ENCODE results near the gene STN1. TPM values are rescaled to one million over a fixed set of nuclear protein-coding genes. Genes with fewer than 3 reads are reported as not detected.

Gene STN1
- total RNA-seq, 1 experiment from 2014 or later, result 74.7 TPM

DNA sequence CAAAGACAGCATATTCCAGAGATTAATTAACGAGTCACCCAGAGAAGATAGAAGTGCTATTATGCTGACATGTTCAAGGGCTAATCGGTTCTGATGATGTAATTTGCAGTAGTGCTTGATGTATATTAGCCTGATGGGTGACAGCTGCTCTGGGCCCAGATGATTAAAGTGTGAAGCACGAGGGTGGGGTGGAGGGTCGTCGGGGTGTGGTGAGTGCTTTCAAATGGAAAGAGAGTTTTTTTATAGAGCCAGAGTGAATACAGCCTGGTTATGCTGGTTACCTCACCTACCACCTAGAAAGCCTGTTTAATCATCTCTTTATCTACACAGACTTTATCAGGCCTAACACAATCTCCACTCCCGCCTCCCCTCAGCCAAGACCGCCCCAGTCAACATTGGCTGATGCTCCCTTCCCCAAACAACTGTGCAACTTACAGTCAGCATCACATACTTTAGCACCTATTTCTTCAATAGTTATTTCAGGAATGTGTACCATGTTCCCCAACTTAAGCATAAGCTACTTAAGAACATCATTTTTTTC, 11.5 kb upstream of the STN1 start:
- RAD21 ChIA-PET (ENCODE audit: low non-redundant PET in 1 of 2, low total read pairs in 2 of 2, uncharacterized antibody in 2 of 2, unreplicated experiment in 2 of 2), result no interaction called here
- H3K27ac ChIP-seq (ENCODE audit: low read depth, low read length), result no peak overlapping the region
- no peaks in the 10 kb centered on the region for H3K27me3 ChIP-seq (ENCODE audit: insufficient read depth, low read length)
- intact Hi-C loops (cut with micrococcal nuclease), result no loop called here
- DNase-seq (ENCODE audit: low read depth, low spot score) (no peak), ATAC-seq (no peak)
- H3K79me2 ChIP-seq (ENCODE audit: insufficient read depth, low read length), result no peaks in the 10 kb centered on the region
- CTCF ChIA-PET, result no interaction called here
- H2AFZ ChIP-seq (ENCODE audit: low read depth, low read length, poor library complexity, severe bottlenecking), result no peak overlapping the region
- H4K20me1 ChIP-seq (ENCODE audit: insufficient read depth), result no peaks in the 10 kb centered on the region
- H3K4me3 ChIP-seq (replicated peaks in 1 of 2; ENCODE audit: low read depth in 1 of 2, low read length in 2 of 2), result no peak overlapping the region
- no peak overlapping the region for H3K4me2 ChIP-seq (ENCODE audit: low read length)
- POLR2A ChIA-PET, result interaction anchor here (1.0 kb wide), 1 partner anchor 8 kb away, joined by 3 read pairs; no protein-coding TSS in a partner anchor
- TF ChIP-seq POLR2AphosphoS5 (IDR thresholded peaks at IDR 0.05; ENCODE audit: low read depth, low read length), result no peak
- no peak for TF ChIP-seq CEBPB (IDR thresholded peaks at IDR 0.05; ENCODE audit: low read depth)
- TF ChIP-seq YY1 (IDR thresholded peaks at IDR 0.05; ENCODE audit: extremely low read depth, insufficient replicate concordance, low read depth, low read length), result no peak
- no peak for TF ChIP-seq EZH2 (IDR thresholded peaks at IDR 0.05)
- TF ChIP-seq ATF3 (IDR thresholded peaks at IDR 0.05), result peak; percentile 20; the same call in 1 of the 2 replicates
- TF ChIP-seq SIN3A (IDR thresholded peaks at IDR 0.05; ENCODE audit: low read depth), result no peak
- no peaks in the 10 kb centered on the region for H3K9me2 ChIP-seq (ENCODE audit: insufficient read depth)
- H3K9ac ChIP-seq (ENCODE audit: low read length), result no peak overlapping the region
- BruUV-seq (replicated peaks), result no TSS peak
- H3K9me3 ChIP-seq (ENCODE audit: control insufficient read depth in 1 of 2, insufficient read depth in 1 of 2, low read depth in 1 of 2, low read length in 2 of 2), result no peaks in the 10 kb centered on the region
- no peaks in the 10 kb centered on the region for H3K36me3 ChIP-seq (ENCODE audit: control insufficient read depth in 1 of 2, insufficient read depth in 2 of 2, low read length in 2 of 2)
- 0 out of 4 replicates have a peak, but pooled peaks cover 0 to 6% of the 10 kb centered on the region in 2 experiments for H3K4me1 ChIP-seq (ENCODE audit: control insufficient read depth in 1 of 2, insufficient read depth in 2 of 2, low read length in 2 of 2)

DNA sequence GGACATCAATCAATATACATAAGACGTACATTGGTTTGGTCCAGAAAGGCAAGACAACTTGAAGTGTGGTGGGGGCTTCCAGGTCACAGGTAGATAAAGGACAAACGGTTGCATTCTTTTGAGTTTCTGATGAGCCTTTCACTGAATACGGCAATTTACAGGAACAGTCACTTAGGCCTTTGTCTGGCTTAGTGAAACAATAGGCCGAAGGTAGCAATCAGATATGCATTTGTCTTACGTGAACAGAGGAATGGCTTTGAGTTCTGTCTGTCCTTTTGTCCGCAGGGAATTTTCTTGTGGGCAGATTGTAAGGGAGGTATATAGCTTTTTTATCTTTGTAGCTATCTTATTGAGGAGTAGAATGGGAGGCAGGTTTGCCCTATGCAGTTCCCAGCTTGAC, 10.8 kb upstream of the STN1 start:
- no peak for TF ChIP-seq ZFX (IDR thresholded peaks at IDR 0.05)
- no peak for TF ChIP-seq POLR2A (IDR thresholded peaks at IDR 0.05; ENCODE audit: borderline replicate concordance, extremely low read depth, insufficient read depth, insufficient read length)
- TF ChIP-seq ZNF274 (IDR thresholded peaks at IDR 0.05; ENCODE audit: low read depth, low read length), result no peak
- TF ChIP-seq ATF3 (IDR thresholded peaks at IDR 0.05), result no peak
- no peak for TF ChIP-seq EGR1 (IDR thresholded peaks at IDR 0.05; ENCODE audit: low read depth)
- TF ChIP-seq JUND (IDR thresholded peaks at IDR 0.05), result no peak
- TF ChIP-seq RAD21 (IDR thresholded peaks at IDR 0.05; ENCODE audit: low read depth), result no peak
- no peak for TF ChIP-seq EZH2phosphoT487 (IDR thresholded peaks at IDR 0.05; ENCODE audit: borderline replicate concordance)
- no peak for TF ChIP-seq ZBTB33 (IDR thresholded peaks at IDR 0.05; ENCODE audit: extremely low read depth, insufficient replicate concordance, low read length)
- Histone ChIP-seq H3K4me2 (ENCODE audit: low read length) (no peak overlapping the region), H4K20me1 (ENCODE audit: insufficient read depth) (no peaks in the 10 kb centered on the region), H3K27me3 (ENCODE audit: insufficient read depth, low read length) (no peaks in the 10 kb centered on the region), H3K36me3 (ENCODE audit: control insufficient read depth in 1 of 2, insufficient read depth in 2 of 2, low read length in 2 of 2) (no peaks in the 10 kb centered on the region), H3K4me1 (ENCODE audit: control insufficient read depth in 1 of 2, insufficient read depth in 2 of 2, low read length in 2 of 2) (peaks cover 0 to 7% of the 10 kb centered on the region in 2 experiments; a peak in 1 of 4 replicates), H2AFZ (ENCODE audit: low read depth, low read length, poor library complexity, severe bottlenecking) (no peak overlapping the region), H3K79me2 (ENCODE audit: insufficient read depth, low read length) (no peaks in the 10 kb centered on the region), H3K9me3 (ENCODE audit: control insufficient read depth in 1 of 2, insufficient read depth in 1 of 2, low read depth in 1 of 2, low read length in 2 of 2) (no peaks in the 10 kb centered on the region), H3K9me2 (ENCODE audit: insufficient read depth) (no peaks in the 10 kb centered on the region), H3K9ac (ENCODE audit: low read length) (no peak overlapping the region), H3K4me3 (replicated peaks in 1 of 2; ENCODE audit: low read depth in 1 of 2, low read length in 2 of 2) (no peak overlapping the region), H3K27ac (ENCODE audit: low read depth, low read length) (no peak overlapping the region)
- no peak for DNase-seq (ENCODE audit: low read depth, low spot score)
- ChIA-PET CTCF (no interaction called here), RAD21 (ENCODE audit: low non-redundant PET in 1 of 2, low total read pairs in 2 of 2, uncharacterized antibody in 2 of 2, unreplicated experiment in 2 of 2) (no interaction called here), POLR2A (no interaction called here)
- intact Hi-C loops (cut with micrococcal nuclease), result no loop called here
- BruUV-seq (replicated peaks), result no TSS peak
- no peak for ATAC-seq
